Body of pancreas (tissue), 4 donors: ENCODE results near the gene GJA1.

Experiments used
- POLR2A ChIP-seq, 3 donors: fragments of 450-650 bp; IDR thresholded peaks; one replicate each; pipeline ENCODE4 v1.6.1; 2016; ENCODE audit warnings: antibody characterized with exemption in 3 of 3, mild to moderate bottlenecking in 2 of 3
- TF ChIP-seq, protein P1 (sequence below), 7 experiments: fragments of 450-650 bp in 4 of 7; fragments of 200-600 bp in 3 of 7; sonication (generic) in 3 of 7; IDR thresholded peaks; one replicate each; pipeline ENCODE4 v1.5.1; 2016 to 2019; ENCODE audit warnings: antibody characterized with exemption in 7 of 7

DNA sequence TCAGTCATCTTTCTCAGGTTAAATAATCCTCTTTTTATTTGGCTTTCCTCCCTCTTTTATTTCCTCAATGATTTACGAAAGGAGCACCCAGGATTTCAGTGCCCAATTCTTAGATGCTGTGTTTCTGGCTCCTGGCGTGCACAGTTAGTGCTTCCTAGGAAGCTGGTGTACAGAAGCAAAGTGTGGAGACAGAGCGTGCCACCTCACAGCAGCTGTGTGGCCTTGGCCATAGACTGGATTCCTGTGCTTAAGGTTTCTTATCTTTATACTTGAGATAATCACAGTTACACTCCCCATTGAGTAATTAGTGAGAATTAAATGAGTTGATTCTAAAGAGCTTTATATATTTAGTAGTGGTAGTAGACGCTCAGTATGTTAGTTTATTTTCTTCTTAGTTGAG is 39.7 kb upstream of the GJA1 start:
- TF ChIP-seq POLR2A (IDR thresholded peaks at IDR 0.05) = no peak
- TF ChIP-seq, protein P1, sequence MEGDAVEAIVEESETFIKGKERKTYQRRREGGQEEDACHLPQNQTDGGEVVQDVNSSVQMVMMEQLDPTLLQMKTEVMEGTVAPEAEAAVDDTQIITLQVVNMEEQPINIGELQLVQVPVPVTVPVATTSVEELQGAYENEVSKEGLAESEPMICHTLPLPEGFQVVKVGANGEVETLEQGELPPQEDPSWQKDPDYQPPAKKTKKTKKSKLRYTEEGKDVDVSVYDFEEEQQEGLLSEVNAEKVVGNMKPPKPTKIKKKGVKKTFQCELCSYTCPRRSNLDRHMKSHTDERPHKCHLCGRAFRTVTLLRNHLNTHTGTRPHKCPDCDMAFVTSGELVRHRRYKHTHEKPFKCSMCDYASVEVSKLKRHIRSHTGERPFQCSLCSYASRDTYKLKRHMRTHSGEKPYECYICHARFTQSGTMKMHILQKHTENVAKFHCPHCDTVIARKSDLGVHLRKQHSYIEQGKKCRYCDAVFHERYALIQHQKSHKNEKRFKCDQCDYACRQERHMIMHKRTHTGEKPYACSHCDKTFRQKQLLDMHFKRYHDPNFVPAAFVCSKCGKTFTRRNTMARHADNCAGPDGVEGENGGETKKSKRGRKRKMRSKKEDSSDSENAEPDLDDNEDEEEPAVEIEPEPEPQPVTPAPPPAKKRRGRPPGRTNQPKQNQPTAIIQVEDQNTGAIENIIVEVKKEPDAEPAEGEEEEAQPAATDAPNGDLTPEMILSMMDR (IDR thresholded peaks at IDR 0.05) = no peak
